GM19395 (cell line): ENCODE results near the gene C11orf24.
A peak's percentile ranks its signal among the peaks of the same experiment; 100 is the strongest.

Experiments
- ATAC-seq: cut with Tn5 transposase; IDR thresholded peaks from one replicate; pipeline ENCODE4 v1.9.1; 2021; ENCODE audit warnings: mild to moderate bottlenecking, moderate library complexity; ENCODE audit not compliant: unreplicated experiment

The C11orf24 gene

GRCh38 chr11:68273026-68273738, 1.4 kb upstream of the C11orf24 start:
- ATAC-seq, result no peak

GRCh38 chr11:68271023-68271780, 571 bp downstream of the C11orf24 start:
- ATAC-seq, result peak; percentile 30

GRCh38 chr11:68270196-68271022, 1.4 kb downstream of the C11orf24 start:
- no peak for ATAC-seq

GRCh38 chr11:68269414-68270081, 2.2 kb downstream of the C11orf24 start:
- no peak for ATAC-seq

GRCh38 chr11:68267881-68268240, 3.9 kb downstream of the C11orf24 start:
- no peak for ATAC-seq

GRCh38 chr11:68266936-68267880, 4.6 kb downstream of the C11orf24 start:
- ATAC-seq, result no peak

- peak; percentile 75 for ATAC-seq
These were observed 5.5 kb downstream of the C11orf24 start for GRCh38 chr11:68266121-68266891.

- no peak for ATAC-seq
These were observed 6.8 kb downstream of the C11orf24 start for GRCh38 chr11:68264741-68265540.

- ATAC-seq, result no peak
These were observed 7.5 kb downstream of the C11orf24 start for GRCh38 chr11:68264244-68264643.

- ATAC-seq, result no peak
These were observed 8.2 kb downstream of the C11orf24 start for GRCh38 chr11:68263444-68264035.

- ATAC-seq, result no peak
These were observed 9.3 kb downstream of the C11orf24 start for GRCh38 chr11:68262544-68262827.

GRCh38 chr11:68261749-68262543, 9.8 kb downstream of the C11orf24 start:
- ATAC-seq, result no peak

GRCh38 chr11:68261006-68261405, 10.8 kb downstream of the C11orf24 start:
- no peak for ATAC-seq

- ATAC-seq, result no peak
These were observed 11.3 kb downstream of the C11orf24 start for GRCh38 chr11:68260484-68260883.

GRCh38 chr11:68259122-68259959, 12.4 kb downstream of the C11orf24 start:
- ATAC-seq, result no peak

GRCh38 chr11:68258363-68258765, 13.4 kb downstream of the C11orf24 start:
- ATAC-seq, result no peak
